Testis (tissue), 3 donors: ENCODE measurements around the gene RCOR1. TPM values are rescaled to one million over a fixed set of nuclear protein-coding genes. Genes with fewer than 3 reads are reported as not detected.
"Not testable (repeated sequence)": the region's sequence is repeated elsewhere in the genome, so short reads cannot be mapped to it uniquely, and the experiment has no call there.

Experiments
- DNase-seq: peaks from one replicate; pipeline ENCODE4 v3.0.0-alpha.2; 2019
- H3K27ac ChIP-seq, 2 donors: fragments of 200-600 bp; sonication (generic); one replicate each; pipeline ENCODE4 v1.5.1; 2019
- H3K27me3 ChIP-seq: fragments of 200-600 bp; sonication (generic); one replicate; pipeline ENCODE4 v1.5.1; 2019
- H3K36me3 ChIP-seq: fragments of 200-600 bp; sonication (generic); one replicate; pipeline ENCODE4 v1.5.1; 2017; ENCODE audit warnings: low read depth; ENCODE audit errors: missing control alignments
- H3K4me1 ChIP-seq: fragments of 200-600 bp; sonication (generic); one replicate; pipeline ENCODE4 v1.5.1; 2019
- H3K4me3 ChIP-seq, 2 donors: fragments of 200-600 bp; sonication (generic); one replicate each; pipeline ENCODE4 v1.5.1; 2017 to 2019
- H3K9me3 ChIP-seq: fragments of 200-600 bp; sonication (generic); one replicate; pipeline ENCODE4 v1.5.1; 2017
- POLR2A ChIP-seq: fragments of 450-650 bp; IDR thresholded peaks from one replicate; pipeline ENCODE4 v1.6.1; 2017; ENCODE audit warnings: antibody characterized with exemption, mild to moderate bottlenecking, moderate library complexity
- WGBS, 2 donors: methylation state at CpG; one replicate each; pipeline ENCODE4 v1.1.5; 2018; 5-methylcytosine and 5-hydroxymethylcytosine counted together
- intact Hi-C: fragments of 100-400 bp; cut with DNase I; formaldehyde crosslinking; loops from one replicate; pipeline ENCODE4 v1.15.1; 2023; ENCODE audit warnings: low total_unique reads
- polyA plus RNA-seq: library from polyadenylated mRNA; stranded (reverse); fragments of 350-450 nt; fragmentation: Illumina TruSeq; extraction: RNeasy Lipid Tissue Mini Kit (QIAGEN cat#74804); gene quantifications from one replicate; pipeline ENCODE4 v1.2.3, GENCODE V29; 2014; ENCODE audit warnings: low read depth, low replicate concordance; ENCODE audit not compliant: insufficient read depth
- total RNA-seq, 2 donors: library from RNA; depleted of rRNA; stranded (reverse); fragments of >200 nt; gene quantifications; one replicate each; pipeline ENCODE4 v1.2.3, GENCODE V29; 2016
- TF ChIP-seq, protein P1 (sequence below), 3 experiments: fragments of 450-650 bp in 2 of 3; fragments of 200-600 bp in 1 of 3; sonication (generic) in 1 of 3; IDR thresholded peaks; one replicate each; pipeline ENCODE4 v1.5.1; 2016 to 2019; ENCODE audit warnings: antibody characterized with exemption in 3 of 3, mild to moderate bottlenecking in 2 of 3, moderate library complexity in 1 of 3

Gene RCOR1
- total and polyA plus RNA-seq, 3 donors from 2014 or later: 33.8 to 37.8 (median 33.9) TPM

DNA sequence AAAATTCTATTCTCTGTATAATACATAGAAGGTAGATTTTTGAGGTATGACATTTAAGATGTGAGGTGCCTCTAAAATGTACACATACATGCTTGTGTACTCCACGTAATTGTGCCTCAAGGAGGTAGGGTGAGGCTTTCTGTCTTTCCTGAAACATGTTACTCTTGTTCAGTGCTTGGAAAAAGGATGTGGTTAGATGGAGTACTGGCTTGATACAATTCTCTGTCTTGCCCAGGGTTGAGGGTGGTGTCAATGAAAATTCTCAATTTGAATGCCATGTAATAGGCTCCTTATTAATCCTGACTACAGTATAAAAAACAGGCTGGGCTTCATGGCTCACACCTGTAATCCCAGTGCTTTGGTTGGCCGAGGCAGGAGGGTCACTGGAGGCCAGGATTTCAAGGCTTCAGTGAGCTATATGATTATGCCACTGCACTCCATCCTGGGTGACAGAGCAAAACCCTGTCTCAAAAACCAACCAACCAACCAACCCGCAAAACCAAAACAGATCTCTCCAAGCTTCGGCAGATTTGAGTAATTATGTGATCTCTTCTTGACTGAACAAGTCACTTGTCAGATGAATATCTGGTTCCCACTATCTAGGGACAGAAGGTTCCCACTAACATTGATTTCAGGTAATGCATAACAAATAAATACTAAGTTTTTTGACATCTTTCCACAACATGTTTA is 41.6 kb downstream of the RCOR1 start:
- WGBS, 2 donors: 63% methylated on average over 4 of the region's 4 CpGs
- Histone ChIP-seq H3K36me3 (no peaks in the 10 kb centered on the region), H3K4me3 (no peak overlapping the region), H3K27me3 (no peaks in the 10 kb centered on the region), H3K4me1 (no peaks in the 10 kb centered on the region), H3K9me3 (no peaks in the 10 kb centered on the region), H3K27ac (no peak overlapping the region)
- no peak for TF ChIP-seq POLR2A
- TF ChIP-seq, protein P1, sequence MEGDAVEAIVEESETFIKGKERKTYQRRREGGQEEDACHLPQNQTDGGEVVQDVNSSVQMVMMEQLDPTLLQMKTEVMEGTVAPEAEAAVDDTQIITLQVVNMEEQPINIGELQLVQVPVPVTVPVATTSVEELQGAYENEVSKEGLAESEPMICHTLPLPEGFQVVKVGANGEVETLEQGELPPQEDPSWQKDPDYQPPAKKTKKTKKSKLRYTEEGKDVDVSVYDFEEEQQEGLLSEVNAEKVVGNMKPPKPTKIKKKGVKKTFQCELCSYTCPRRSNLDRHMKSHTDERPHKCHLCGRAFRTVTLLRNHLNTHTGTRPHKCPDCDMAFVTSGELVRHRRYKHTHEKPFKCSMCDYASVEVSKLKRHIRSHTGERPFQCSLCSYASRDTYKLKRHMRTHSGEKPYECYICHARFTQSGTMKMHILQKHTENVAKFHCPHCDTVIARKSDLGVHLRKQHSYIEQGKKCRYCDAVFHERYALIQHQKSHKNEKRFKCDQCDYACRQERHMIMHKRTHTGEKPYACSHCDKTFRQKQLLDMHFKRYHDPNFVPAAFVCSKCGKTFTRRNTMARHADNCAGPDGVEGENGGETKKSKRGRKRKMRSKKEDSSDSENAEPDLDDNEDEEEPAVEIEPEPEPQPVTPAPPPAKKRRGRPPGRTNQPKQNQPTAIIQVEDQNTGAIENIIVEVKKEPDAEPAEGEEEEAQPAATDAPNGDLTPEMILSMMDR (IDR thresholded peaks at IDR 0.05): no peak
- DNase-seq: no peak
- intact Hi-C loops: no loop called here

DNA sequence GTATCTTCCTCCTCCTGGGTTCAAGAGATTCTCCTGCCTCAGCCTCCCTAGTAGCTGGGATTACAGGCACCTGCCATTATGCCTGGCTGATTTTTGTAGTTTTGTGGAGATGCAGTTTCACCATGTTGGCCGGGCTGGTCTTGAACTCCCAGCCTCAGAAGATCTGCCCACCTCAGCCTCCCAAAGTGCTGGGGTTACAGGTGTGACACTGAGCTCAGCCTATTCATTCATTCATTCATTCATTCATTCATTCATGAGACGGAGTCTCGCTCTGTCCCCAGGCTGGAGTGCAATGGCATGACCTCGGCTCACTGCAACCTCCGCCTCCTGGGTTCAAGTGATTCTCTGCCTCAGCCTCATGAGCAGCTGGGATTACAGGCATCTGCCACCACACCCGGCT is 47.2 kb downstream of the RCOR1 start:
- WGBS, 2 donors: 95 to 97% methylated on average over 6 of the region's 6 CpGs
- intact Hi-C loops, H3K9me3 ChIP-seq, DNase-seq, H3K27me3 ChIP-seq, H3K27ac ChIP-seq, H3K4me1 ChIP-seq, H3K4me3 ChIP-seq, H3K36me3 ChIP-seq: not testable (repeated sequence)

DNA sequence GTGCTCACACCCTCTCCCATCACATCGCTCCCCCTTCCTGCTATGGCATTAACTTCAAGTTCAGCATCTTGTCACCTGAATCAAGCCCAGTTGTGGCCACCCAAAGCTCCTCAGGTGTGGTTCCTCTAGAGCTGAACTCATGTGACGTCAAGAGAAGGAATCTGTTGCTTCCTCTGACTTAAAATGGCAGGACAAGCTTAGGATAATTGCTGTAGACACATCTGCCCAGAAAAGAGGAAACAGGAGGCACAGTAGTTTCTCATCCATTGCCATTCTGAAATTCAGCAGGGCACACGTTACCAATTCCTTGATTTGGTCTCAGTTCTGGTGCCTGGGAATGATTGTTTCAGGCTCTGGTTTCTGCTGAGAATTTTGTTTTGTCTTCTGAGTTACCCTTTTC is 52.1 kb downstream of the RCOR1 start:
- H3K27ac ChIP-seq: no peak overlapping the region
- intact Hi-C loops: no loop called here
- H3K36me3 ChIP-seq: no peaks in the 10 kb centered on the region
- H3K27me3 ChIP-seq: no peaks in the 10 kb centered on the region
- no peak for TF ChIP-seq POLR2A
- TF ChIP-seq, protein P1 (IDR thresholded peaks at IDR 0.05): no peak
- H3K9me3 ChIP-seq: no peaks in the 10 kb centered on the region
- DNase-seq: no peak
- peaks cover 4% of the 10 kb centered on the region for H3K4me1 ChIP-seq
- WGBS, 2 donors: 89 to 93% methylated on average over 3 of the region's 3 CpGs
- no peak overlapping the region for H3K4me3 ChIP-seq

DNA sequence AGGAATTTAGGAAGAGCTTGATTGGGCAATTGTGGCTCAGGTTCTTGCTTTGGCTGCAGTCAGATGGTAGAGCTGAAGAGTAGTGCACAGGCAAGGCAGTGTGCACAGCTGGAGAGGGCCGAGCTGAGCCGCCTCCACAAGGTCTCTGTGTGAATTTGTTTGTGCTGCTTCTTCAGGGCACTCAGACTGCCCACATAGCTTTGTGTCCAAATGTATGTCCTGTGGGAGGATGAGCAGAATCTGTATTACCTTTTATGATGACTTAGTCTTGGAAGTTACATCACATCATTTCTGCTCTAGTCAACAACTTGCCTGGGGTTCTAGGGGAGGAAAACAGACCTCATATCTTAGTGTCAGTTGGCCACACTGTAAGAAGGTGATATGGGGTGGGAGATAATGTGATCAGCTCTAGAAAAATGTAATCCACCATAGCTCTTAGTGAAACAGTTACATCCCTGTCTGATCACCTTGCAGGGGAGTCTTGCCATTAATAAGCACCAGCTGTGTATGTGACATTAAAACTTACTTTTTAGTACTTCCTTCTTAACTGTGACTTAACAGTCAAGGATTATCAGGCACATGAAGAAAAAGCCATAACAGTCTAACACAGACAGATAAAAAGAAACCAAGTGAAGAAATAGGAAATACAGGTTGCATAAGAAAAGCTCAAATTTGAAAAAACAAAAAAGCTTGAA is 53.4 kb downstream of the RCOR1 start:
- TF ChIP-seq, protein P1 (IDR thresholded peaks at IDR 0.05): no peak
- no peak for TF ChIP-seq POLR2A
- H3K4me3 ChIP-seq: no peak overlapping the region
- intact Hi-C loops: no loop called here
- 41 to 49% methylated on average over 2 of the region's 2 CpGs for whole genome bisulfite sequencing, 2 donors
- no peaks in the 10 kb centered on the region for H3K36me3 ChIP-seq
- H3K27ac ChIP-seq: no peak overlapping the region
- H3K4me1 ChIP-seq: peaks cover 4% of the 10 kb centered on the region
- DNase-seq: no peak
- no peaks in the 10 kb centered on the region for H3K9me3 ChIP-seq
- no peaks in the 10 kb centered on the region for H3K27me3 ChIP-seq

DNA sequence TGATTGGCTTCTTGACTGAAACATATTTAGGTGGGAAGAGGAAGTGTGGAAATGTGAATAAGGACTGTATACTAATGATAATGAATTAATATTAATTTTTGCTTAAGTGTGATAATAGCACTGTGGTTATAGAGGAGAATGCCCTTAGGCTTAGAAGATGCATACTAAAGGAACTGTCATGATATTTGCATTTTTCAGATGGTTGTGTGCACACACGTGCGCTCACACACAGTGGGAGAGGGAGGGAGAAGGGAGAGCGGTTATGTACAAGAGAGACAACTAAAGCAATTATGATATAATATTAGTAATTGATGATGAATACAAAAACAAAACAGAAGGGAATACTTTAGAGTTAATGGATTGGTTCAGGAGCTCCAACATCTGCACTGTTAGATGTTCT is 54.2 kb downstream of the RCOR1 start:
- intact Hi-C loops: no loop called here
- TF ChIP-seq POLR2A: no peak
- TF ChIP-seq, protein P1 (IDR thresholded peaks at IDR 0.05): no peak
- Histone ChIP-seq H3K27ac (no peak overlapping the region), H3K4me1 (peaks cover 6% of the 10 kb centered on the region), H3K36me3 (no peaks in the 10 kb centered on the region), H3K27me3 (no peaks in the 10 kb centered on the region), H3K4me3 (no peak overlapping the region), H3K9me3 (no peaks in the 10 kb centered on the region)
- 92 to 95% methylated on average over 3 of the region's 3 CpGs for WGBS, 2 donors
- DNase-seq: no peak
